DMS153 treated with DMSO at 0.1 percent for 48 hours (cell line): ENCODE results near the gene FBN2.

Experiments used
- DNase-seq: peaks from one replicate; lab custom pipeline; 2025; ENCODE audit not compliant: unreplicated experiment; lab: John Stamatoyannopoulos, UW

FBN2 gene

DNA sequence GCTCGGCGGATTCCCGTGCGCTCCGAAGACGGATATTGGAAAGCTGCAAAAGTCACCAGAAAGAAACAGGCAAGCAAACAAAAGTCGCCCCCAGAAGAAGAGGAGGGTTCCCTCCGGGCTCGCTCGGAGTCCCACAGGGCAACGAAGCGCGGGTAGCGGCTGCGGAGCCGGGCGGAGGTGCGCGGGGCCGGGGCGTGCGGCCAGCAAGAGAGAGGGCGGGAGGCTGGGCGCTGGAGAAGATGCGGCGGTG is at the start of gene FBN2:
Gene FBN2, minus strand, starts transcription at position 246 of the 250 bp plus-strand sequence. CDS start 642 bp downstream, outside the sequence.
- DNase-seq: no peak

DNA sequence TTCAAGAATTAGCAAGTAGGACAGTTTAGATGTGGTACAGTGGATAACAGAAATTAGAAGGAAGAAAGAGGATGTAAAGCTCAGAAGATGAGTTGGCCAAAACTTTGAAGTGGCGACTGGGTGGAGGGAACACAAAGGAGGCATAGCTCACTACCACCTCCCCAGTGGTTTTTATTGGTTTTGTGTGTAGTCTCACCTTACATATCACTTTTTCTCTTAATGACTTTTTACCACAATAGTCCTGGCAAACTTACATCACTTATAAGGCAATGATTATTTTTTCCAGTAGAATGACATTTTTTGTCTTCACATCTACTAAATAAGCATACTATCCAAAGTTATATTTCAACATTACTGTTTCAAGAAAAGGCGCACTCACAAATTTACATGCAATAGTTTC is 49.2 kb upstream of the FBN2 start:
- no peak for DNase-seq

DNA sequence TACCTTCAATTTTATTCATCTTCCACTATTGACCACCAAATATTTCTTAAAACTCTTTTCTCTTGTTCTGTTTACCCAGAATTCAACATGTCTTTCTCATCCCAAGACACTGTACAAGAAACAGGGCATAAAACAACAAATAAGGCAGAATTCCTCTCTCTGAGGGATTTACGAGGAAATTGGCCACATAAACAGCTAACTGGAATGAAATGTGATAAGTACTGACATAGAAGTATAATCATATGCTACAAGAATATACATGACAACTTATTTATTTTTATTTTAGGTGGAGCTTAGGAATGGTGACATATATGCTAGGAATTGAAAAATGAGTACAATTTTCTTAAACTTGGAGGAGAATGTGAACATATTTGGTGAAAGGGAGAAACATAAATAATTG is 48.8 kb upstream of the FBN2 start:
- no peak for DNase-seq

DNA sequence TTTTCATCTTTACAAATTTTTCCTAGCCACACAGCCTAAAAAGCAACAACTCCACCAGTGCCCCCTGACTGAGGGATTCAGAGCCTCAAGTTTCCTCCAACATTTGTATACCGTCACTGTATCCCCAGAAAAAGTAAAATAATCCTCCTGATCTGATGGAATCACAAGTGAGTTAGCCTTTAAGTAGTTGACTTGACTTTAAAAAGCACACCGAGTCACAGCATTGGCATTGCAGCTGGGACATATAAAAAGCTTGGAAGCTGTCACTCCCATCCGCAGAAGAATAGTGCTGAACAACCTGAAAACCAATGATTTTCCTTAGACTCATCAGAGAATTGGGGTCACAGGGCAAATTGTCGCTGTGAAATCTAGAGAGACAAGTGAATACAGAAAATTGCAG is 41.6 kb upstream of the FBN2 start:
- no peak for DNase-seq

DNA sequence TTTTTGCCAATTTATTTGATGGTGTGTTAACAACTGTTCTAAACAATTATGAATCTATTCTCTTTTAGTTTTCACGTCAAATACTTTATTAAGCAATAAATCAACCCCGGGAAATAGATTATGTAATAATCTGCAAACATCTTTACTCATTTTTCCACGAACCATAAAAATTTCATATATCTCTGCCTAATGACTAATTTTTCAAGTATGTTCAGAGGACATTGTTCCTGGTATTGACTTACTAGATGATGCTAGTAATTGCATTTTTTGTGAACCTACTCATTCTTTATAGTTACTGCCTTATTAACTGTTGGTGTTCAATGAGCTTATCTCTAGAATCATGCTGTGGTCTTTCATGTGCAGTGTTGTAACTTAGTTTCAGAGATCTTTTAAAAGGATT is 41.0 kb upstream of the FBN2 start:
- no peak for DNase-seq

DNA sequence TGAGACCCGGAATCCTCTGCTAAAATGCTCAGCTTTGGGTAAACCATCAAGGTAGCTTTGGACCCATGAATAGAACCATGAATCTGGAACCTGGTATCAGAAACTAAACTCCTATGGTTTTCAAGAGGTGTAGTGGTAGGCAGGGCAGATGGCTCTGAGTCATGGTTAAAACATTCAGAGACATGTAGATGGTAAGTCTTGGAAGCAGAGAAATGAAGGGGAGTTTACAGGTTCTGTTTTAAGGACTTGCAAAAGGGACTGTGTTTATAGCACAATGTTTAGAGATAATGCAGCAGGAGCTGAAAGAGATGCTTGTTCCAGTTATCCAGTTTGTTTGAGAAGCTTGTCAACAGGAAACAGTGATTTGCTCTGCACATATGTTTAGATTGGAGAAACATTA is 36.0 kb upstream of the FBN2 start:
- DNase-seq: no peak

DNA sequence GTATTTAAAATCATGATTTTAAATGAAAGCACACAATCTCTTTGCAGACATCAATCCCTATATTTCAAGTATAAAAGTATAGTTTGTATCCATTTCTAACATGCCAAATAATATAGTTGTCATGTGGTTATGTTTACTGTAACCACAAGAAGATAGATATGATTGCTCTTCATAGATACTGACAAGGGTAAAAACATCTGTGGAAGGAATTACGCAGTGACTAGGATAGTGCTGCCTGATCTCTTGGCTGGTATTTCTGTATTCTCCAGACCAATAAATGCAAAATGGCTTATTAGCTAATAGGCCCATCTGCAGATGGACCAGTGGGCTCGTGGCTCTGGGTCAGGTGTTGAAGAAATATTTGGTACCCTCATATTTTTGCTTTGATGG is 34.9 kb upstream of the FBN2 start:
- no peak for DNase-seq

DNA sequence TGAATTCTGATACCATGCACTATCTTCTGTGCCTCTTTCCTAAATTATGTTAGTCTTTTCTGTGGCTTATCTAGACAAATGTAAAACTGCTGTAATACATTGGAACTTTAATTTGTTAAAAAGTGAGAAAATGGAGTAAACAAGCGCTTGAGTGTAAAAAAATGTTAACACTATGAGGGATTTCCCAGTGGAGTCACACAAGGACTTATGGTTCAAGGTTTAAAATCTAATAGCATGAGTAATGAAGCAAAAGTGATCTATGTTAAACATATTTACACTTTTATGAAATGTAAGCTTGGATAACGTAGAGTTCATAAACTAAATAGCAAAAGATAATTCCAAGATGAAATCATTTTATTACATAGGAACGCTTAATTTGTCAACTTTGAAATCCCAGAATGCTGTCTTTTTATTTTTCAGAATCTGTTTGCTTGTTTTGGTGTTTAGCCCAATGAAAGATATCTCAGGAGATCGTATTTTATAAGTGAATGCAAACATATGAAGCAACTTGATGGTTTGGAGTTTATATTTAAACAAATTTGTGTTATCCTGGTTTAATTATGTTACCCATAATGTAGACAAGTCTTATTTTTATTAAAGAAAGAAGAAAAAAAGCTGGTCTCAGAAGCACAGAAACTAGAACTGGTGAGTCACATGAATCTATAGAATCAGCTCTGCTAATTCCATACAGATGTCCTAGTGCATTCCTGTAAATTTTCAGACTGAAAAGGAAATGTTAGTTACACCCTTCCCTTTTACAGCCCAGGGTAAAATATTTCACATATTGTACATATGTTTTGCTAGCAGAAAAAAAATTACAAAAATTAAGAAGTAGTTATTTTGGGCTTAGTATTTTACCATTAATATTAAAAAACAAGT is 34.2 kb upstream of the FBN2 start:
- DNase-seq: no peak

DNA sequence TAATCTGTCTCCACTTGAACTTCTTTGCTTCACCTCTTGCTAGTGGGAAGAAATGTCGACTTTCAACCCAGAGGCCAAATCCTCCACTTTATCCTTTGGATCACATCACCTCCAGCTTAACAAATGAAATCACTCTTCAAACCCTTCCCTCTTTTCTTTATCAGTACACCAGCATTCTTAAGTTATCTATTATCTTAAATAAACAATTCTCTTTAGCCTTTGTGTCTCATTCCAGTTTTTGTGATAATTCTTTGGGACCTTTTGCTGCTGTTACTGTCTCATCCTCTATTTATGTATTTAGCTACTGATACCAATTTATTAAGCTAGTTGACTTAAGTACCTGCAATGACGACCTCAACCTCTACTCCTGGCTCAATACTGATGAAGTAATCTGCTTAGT is 28.1 kb upstream of the FBN2 start:
- no peak for DNase-seq

DNA sequence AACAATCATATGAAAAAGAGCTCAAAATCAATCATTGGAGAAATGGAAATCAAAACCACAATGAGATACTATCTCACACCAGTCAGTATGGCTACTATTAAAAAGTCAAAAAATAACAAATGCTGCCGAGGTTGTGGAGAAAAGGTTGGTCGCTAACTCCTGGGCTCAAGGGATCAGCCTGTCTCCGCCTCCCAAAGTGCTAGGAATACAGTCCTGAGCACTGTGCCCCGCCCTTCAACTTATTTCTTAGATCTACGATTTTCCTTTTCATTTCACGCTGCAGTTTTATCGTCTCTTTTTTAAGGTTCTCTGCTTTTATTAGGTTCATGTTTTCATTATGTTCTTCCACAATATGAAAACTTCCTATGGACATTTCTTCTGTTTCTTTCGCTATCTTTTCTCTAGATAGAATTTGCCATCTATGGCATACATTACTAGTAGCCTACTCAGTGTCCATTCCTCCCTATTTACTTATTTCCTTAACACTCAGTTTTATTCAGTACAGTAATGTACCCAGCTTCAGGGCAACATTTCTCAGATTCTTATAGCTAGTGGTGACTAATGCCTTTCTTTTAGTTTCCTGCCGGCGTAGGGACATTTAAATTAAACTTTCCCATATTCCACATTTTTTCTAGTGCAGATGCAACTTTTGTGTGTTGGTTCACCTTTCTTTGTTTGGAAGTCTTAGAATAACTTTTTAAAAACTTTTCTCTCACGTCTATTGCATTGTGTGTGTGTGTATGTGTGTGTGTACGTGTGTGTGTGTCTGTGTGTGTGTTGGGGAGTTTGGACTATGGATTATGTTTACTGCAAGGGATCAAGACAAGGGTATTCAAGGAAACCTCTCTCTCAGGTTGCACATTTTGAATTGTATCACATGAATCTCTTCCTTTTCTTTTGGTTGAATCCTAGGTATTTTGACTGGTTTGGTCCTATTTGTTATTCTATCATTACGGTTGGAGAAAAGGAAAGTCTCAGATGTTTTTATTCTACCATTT is 21.6 kb upstream of the FBN2 start:
- DNase-seq: no peak

DNA sequence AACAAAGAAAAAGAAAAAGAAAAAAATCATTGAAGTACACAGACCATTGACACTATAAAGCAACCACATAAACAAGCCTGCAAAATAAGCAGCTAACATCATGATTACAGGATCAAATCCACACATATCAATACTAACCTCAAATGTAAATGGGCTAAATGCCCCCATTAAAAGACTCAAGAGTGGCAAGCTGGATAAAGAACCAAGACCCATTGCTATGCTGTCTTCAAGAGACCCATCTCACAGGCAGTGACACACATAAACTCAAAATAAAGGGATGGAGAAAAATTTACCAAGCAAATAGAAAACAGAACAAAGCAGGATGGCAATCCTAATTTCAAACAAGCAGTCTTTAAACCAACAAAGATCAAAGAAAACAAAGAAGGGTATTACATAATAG is 15.7 kb upstream of the FBN2 start:
- DNase-seq: no peak

DNA sequence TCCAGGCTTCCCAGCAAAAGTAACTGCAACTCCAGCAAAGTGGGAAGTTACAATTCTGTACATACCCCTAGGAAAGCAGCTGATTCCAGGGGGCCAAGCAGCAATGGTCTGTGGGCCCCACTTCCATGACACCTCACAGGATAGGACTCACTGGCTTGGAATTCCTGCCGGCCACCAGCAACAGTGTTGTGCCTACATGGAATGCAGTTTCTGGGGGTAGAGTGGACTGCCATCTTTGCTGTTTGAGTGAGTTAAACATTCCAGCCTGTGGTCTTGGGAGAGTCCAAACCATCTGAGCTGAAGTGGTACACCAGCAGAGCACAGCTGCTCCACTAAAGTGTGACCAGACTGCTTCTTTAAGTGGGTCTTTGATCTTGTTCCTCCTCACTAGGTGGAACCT is 13.4 kb upstream of the FBN2 start:
- DNase-seq: no peak

DNA sequence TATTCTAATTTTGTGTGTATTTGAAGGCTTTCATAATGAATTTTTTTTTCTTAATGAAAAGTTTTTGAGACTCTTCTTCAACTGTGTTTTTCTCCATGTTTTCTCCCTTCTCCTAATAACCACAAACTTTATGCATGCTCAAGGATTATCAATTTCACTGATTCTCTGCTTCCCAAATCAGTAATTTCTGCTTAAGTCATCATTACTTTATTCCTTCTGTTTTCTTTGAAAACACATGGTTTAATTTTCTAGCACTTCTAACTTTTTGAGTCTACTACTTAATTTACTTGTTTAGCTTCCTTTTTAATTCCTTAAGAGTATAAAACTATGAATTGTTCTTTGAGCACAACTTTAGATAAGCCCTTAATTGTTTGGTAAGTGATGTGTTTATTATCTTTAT is 11.5 kb upstream of the FBN2 start:
- DNase-seq: no peak

DNA sequence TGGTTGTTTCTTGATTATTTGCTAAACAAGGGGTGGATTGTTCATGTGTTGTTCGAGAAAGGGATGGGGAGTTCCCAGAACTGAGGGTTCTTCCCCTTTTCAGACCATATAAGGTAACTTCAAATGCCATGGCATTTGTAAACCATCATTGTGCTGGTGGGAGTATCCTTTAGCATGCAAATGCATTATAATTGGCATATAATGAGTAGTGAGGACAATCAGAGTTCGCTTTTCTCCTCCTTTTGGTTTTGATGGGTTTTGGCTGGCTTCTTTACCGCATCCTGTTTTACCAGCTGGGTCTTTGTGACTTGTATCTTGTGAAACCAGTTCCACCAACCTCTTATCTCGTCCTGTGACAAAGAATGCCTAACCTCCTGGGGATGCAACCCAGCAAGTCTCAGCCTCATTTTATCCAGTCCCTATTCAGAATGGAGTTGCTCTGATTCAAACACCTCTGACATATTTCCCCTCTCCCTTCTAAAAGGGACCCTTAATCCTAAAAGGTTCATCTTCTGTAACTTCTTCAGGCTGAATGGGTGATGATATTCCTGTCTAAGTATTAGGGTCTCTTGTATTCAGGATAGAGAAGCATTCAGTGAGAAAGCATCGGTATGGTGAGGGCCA is 8.7 kb upstream of the FBN2 start:
- no peak for DNase-seq

DNA sequence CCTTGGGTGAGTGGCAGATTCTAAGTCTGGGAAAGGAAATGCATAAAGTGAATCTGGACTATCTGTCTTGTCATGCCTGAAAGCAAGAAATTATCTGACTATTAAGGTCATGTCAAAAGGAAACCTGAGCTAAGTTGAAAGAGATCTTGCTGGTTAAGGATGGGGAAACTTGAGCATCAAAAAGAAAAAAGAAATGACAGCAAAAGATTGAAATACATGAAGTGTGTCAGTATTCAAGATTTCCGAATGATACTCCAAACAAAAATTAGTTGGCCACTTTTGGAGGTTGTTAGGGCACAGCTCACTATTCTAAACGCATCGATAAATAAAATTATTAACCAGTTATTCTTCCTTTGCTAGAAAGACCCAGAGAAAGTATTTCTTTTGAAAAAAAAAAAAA is 3.3 kb upstream of the FBN2 start:
- no peak for DNase-seq

DNA sequence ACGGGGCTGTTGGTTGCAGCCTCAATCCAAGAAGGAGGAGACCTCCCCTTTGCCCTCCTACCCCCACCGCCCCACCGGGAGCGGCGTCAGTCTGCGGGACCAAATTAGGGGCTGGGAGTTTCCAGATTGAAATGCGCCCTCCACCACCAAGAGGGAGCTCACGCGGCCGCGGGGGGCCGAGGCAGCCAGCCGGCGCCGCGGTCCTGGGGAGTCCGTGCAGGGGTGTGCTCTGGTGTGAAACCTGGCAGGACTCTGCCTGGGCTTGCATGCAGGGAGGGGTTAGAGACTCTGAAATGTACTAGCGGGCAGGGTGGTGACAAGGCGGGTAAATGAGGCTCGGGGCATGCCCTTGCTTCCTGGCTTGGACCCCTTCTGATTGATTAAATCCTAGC is 989 bp upstream of the FBN2 start:
- DNase-seq: no peak

DNA sequence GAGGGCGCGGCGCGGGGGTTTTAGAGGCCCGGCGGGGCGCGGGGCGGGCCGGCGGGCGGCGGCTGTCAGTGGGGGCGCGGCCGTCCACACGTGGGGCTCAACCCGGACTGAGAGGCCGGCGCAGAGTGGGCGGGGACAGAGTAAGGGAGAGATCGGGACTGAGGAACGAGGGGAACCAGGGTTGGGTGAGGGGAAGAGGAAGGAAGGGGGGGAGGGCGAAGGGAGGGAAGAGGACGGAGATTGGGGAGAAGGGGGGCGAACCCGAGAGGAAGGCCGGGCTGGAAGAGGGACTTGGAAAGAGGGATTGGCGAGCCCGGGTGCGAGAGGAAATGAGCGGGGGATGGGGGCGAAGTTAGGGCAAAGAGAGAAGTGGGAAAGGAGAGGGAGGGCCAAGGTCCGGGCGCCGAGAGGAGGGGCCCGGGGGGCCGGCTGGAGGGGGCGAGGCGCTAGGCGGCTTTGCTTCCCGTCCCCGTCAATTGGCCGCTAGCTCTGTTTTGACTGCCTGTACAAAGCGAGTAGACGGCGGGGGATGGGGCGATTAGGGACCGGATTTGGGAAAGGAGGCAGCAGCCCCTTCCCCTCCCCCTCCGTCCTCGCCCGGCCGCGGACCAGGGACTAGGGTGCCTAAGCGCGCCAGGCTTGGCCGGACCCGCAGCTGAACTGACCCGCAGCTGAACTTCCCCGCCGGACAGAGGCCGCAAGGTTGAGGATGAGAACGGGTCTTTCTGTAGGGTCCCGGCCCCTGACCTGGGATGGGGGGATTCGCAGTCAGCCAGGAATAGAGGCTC is 399 bp upstream of the FBN2 start:
- DNase-seq: no peak

DNA sequence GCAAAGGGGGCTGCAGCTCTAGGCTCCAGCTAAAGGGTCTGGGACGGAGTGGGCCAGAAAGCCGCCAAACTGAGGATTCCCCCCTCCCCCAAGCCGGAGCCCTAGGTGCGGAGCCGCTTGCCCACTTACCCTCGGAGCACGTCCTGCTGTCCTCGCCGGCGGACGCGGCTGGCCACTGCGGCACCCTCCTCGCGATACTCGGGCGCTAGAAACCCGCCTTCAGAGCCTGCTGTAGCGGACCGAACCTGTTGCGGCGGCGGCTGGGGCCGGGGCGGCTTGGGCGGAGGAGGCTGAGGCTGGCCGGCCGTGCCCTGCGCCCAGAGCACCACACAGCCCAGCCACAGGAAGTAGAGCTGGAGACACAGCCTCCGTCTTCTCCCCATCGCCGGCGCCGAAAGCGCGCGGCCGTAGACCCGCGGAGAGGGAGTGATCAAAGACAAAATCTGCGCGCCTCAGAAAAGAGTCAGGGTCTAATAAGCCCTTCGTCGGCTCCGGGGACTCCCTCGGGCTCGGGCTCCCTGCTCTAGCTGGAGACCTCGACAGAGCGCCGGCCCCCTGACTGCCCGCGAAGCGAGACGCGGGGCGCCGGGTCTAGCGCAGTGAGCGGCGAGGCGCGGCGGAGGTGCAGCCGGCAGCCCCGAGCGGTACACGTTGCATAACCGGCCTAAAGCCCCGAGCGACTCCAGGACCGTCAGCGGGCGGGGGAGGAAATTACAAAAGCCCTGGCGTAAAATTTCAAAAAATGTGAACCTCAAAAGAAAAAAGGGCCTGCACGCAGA is 635 bp downstream of the FBN2 start:
- DNase-seq: peak; percentile 2

DNA sequence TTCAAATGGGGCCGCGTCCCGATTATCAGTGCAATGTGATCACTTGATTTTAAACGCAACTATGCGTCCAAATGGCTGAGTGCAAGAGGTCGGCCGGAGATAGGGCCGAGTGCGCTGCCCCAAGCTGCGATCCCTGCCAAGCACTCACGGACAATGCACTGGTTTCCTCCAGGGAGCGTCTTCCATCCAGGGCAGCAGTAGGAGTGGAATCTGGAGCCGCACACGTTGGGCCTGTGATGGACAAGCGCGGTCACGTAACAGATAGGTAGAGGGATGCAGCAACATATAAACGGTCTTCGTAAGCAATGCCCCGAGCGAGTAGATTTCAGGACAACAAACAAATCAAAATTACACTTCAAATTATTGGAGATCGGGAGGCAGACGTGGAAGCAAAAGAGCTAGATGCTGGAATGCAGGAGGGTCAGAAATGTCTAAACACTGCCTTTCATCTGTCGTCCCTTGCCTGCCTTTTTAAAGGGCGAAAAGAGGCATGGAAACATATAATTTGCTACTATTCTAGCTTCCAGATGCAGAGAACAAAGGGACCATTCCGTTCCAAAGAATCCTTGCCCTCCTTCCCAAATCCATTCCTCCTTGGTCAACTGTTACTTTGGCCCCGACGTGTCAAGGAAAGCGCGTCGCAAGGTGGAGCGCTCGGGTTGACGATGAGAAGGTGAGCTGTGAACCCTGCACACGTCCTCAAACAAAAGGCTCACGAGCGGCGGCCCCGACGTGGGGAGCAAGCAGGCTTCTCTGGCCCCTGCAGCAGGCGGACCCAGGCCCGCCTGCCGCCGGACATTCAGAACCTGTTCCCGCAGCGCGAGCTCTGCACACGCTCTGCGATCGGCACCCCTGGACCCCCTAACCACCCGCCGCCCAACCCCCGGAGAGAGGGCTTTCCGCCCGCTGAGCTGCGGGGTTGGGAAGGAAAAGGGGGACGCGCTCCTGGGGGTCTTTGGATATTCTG is 1.5 kb downstream of the FBN2 start:
- DNase-seq: no peak
